ENCODE measurements around the gene ARHGAP10.

ARHGAP10 gene

GRCh38 chr4:147760695-147761094, 28.8 kb downstream of the ARHGAP10 start:
- Histone ChIP-seq H3K9ac (ENCODE audit: low read length) (no peak overlapping the region), H3K36me3 (ENCODE audit: control insufficient read depth, insufficient read depth, low read length) (no peaks in the 10 kb centered on the region), H3K4me3 (ENCODE audit: low read length) (no peak overlapping the region), H3K27me3 (ENCODE audit: control insufficient read depth, insufficient read depth, low read length) (no peaks in the 10 kb centered on the region), H3K4me1 (ENCODE audit: control insufficient read depth, insufficient read depth, low read length) (peaks cover 45% of the 10 kb centered on the region), H3K9me3 (ENCODE audit: control insufficient read depth, low read length) (no peaks in the 10 kb centered on the region)

- no peaks in the 10 kb centered on the region for H3K27me3 ChIP-seq (ENCODE audit: control insufficient read depth, insufficient read depth, low read length)
- H3K4me1 ChIP-seq (ENCODE audit: control insufficient read depth, insufficient read depth, low read length) = peaks cover 40% of the 10 kb centered on the region
- H3K9ac ChIP-seq (ENCODE audit: low read length) = no peak overlapping the region
- H3K4me3 ChIP-seq (ENCODE audit: low read length) = no peak overlapping the region
- H3K36me3 ChIP-seq (ENCODE audit: control insufficient read depth, insufficient read depth, low read length) = no peaks in the 10 kb centered on the region
- H3K9me3 ChIP-seq (ENCODE audit: control insufficient read depth, low read length) = no peaks in the 10 kb centered on the region
Observed at GRCh38 chr4:147761218-147761883, 29.5 kb downstream of the ARHGAP10 start.

GRCh38 chr4:147764337-147764736, 32.4 kb downstream of the ARHGAP10 start:
- H3K27me3 ChIP-seq (ENCODE audit: control insufficient read depth, insufficient read depth, low read length) = no peaks in the 10 kb centered on the region
- no peak overlapping the region for H3K4me3 ChIP-seq (ENCODE audit: low read length)
- H3K9me3 ChIP-seq (ENCODE audit: control insufficient read depth, low read length) = no peaks in the 10 kb centered on the region
- H3K4me1 ChIP-seq (ENCODE audit: control insufficient read depth, insufficient read depth, low read length) = peaks cover 45% of the 10 kb centered on the region
- no peak overlapping the region for H3K9ac ChIP-seq (ENCODE audit: low read length)
- no peaks in the 10 kb centered on the region for H3K36me3 ChIP-seq (ENCODE audit: control insufficient read depth, insufficient read depth, low read length)

DNA sequence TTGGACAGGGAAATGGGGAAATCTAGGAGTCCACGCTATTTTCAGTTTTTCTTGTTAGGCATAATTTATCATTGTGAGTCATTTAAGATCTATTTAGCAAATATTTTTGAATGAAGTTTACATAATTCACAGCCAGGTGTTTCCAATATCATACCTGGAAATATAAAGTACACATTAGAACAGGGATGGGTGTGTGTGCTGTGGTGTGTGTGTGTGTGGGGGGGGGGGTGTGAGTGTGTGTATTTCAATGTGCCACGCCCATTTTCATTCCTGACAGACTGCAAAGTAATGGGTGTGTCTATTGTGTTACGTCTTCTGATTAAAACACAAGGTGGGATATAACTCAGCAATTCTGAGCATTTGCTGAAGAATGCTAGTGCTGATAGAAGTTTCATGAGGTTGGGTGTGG, 33.2 kb downstream of the ARHGAP10 start:
- Histone ChIP-seq H3K9ac (ENCODE audit: low read length) (no peak overlapping the region), H3K4me1 (ENCODE audit: control insufficient read depth, insufficient read depth, low read length) (peaks cover 37% of the 10 kb centered on the region), H3K27me3 (ENCODE audit: control insufficient read depth, insufficient read depth, low read length) (no peaks in the 10 kb centered on the region), H3K9me3 (ENCODE audit: control insufficient read depth, low read length) (no peaks in the 10 kb centered on the region), H3K4me3 (ENCODE audit: low read length) (no peak overlapping the region), H3K36me3 (ENCODE audit: control insufficient read depth, insufficient read depth, low read length) (no peaks in the 10 kb centered on the region)

GRCh38 chr4:147768113-147768512, 36.2 kb downstream of the ARHGAP10 start:
- H3K27me3 ChIP-seq (ENCODE audit: control insufficient read depth, insufficient read depth, low read length) = no peaks in the 10 kb centered on the region
- no peak overlapping the region for H3K9ac ChIP-seq (ENCODE audit: low read length)
- peaks cover 41% of the 10 kb centered on the region for H3K4me1 ChIP-seq (ENCODE audit: control insufficient read depth, insufficient read depth, low read length)
- no peaks in the 10 kb centered on the region for H3K36me3 ChIP-seq (ENCODE audit: control insufficient read depth, insufficient read depth, low read length)
- H3K4me3 ChIP-seq (ENCODE audit: low read length) = no peak overlapping the region
- no peaks in the 10 kb centered on the region for H3K9me3 ChIP-seq (ENCODE audit: control insufficient read depth, low read length)

- no peaks in the 10 kb centered on the region for H3K9me3 ChIP-seq (ENCODE audit: control insufficient read depth, low read length)
- H3K4me3 ChIP-seq (ENCODE audit: low read length) = no peak overlapping the region
- H3K9ac ChIP-seq (ENCODE audit: low read length) = no peak overlapping the region
- no peaks in the 10 kb centered on the region for H3K27me3 ChIP-seq (ENCODE audit: control insufficient read depth, insufficient read depth, low read length)
- H3K4me1 ChIP-seq (ENCODE audit: control insufficient read depth, insufficient read depth, low read length) = peaks cover 46% of the 10 kb centered on the region
- H3K36me3 ChIP-seq (ENCODE audit: control insufficient read depth, insufficient read depth, low read length) = no peaks in the 10 kb centered on the region
Observed at GRCh38 chr4:147769386-147769785, 37.5 kb downstream of the ARHGAP10 start.

- H3K9me3 ChIP-seq (ENCODE audit: control insufficient read depth, low read length) = no peaks in the 10 kb centered on the region
- no peak overlapping the region for H3K9ac ChIP-seq (ENCODE audit: low read length)
- H3K27me3 ChIP-seq (ENCODE audit: control insufficient read depth, insufficient read depth, low read length) = no peaks in the 10 kb centered on the region
- peaks cover 31% of the 10 kb centered on the region for H3K4me1 ChIP-seq (ENCODE audit: control insufficient read depth, insufficient read depth, low read length)
- no peak overlapping the region for H3K4me3 ChIP-seq (ENCODE audit: low read length)
- no peaks in the 10 kb centered on the region for H3K36me3 ChIP-seq (ENCODE audit: control insufficient read depth, insufficient read depth, low read length)
Observed at GRCh38 chr4:147770831-147771230, 38.9 kb downstream of the ARHGAP10 start.

DNA sequence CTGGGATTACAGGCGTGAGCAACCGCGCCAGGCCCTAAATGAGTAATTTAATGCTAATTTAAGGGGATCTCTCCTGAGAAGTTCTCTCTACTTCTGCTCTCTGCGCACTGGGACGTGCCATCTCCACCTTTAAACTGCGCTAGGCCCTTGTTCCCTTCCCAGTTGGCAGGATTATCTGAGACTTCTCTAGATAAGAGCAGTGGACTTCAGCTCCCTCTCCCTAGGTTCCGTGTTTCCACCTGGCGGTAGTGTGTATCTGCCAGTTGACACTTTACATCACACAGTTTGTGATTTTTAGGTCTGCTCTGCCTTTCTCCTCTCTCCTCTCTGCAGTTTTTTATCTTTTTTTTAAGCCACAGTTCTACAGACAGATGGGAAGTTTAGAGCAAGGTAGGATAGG, 40.2 kb downstream of the ARHGAP10 start:
- Histone ChIP-seq H3K36me3 (ENCODE audit: control insufficient read depth, insufficient read depth, low read length) (no peaks in the 10 kb centered on the region), H3K4me3 (ENCODE audit: low read length) (no peak overlapping the region), H3K9me3 (ENCODE audit: control insufficient read depth, low read length) (no peaks in the 10 kb centered on the region), H3K9ac (ENCODE audit: low read length) (no peak overlapping the region), H3K27me3 (ENCODE audit: control insufficient read depth, insufficient read depth, low read length) (no peaks in the 10 kb centered on the region), H3K4me1 (ENCODE audit: control insufficient read depth, insufficient read depth, low read length) (peaks cover 37% of the 10 kb centered on the region)

DNA sequence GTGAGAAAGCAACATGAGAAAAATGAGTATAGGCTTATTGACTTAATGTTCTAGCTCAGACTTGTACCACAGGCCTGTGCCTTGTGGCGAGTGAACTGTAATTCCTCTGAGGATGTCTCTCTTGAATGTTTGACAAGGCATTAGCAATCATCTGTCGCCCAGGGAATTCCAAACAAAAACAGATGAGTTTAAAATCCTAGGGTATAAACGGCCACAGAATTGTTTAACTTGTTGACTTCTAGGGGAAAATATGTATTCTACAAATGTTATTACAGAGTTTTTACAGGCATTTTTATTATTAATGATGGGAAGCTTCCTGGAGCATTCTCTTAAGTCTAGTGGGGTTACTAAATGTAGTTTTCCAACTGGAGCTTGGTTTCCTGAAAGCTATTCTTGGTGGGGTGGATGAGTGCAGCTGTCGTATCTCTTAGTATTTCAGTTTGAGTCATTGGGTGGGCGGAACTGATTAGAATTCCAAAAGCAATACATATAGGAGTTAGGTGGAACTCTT, 40.6 kb downstream of the ARHGAP10 start:
- no peaks in the 10 kb centered on the region for H3K36me3 ChIP-seq (ENCODE audit: control insufficient read depth, insufficient read depth, low read length)
- H3K4me1 ChIP-seq (ENCODE audit: control insufficient read depth, insufficient read depth, low read length) = peaks cover 35% of the 10 kb centered on the region
- H3K9me3 ChIP-seq (ENCODE audit: control insufficient read depth, low read length) = no peaks in the 10 kb centered on the region
- H3K4me3 ChIP-seq (ENCODE audit: low read length) = no peak overlapping the region
- H3K9ac ChIP-seq (ENCODE audit: low read length) = no peak overlapping the region
- no peaks in the 10 kb centered on the region for H3K27me3 ChIP-seq (ENCODE audit: control insufficient read depth, insufficient read depth, low read length)

DNA sequence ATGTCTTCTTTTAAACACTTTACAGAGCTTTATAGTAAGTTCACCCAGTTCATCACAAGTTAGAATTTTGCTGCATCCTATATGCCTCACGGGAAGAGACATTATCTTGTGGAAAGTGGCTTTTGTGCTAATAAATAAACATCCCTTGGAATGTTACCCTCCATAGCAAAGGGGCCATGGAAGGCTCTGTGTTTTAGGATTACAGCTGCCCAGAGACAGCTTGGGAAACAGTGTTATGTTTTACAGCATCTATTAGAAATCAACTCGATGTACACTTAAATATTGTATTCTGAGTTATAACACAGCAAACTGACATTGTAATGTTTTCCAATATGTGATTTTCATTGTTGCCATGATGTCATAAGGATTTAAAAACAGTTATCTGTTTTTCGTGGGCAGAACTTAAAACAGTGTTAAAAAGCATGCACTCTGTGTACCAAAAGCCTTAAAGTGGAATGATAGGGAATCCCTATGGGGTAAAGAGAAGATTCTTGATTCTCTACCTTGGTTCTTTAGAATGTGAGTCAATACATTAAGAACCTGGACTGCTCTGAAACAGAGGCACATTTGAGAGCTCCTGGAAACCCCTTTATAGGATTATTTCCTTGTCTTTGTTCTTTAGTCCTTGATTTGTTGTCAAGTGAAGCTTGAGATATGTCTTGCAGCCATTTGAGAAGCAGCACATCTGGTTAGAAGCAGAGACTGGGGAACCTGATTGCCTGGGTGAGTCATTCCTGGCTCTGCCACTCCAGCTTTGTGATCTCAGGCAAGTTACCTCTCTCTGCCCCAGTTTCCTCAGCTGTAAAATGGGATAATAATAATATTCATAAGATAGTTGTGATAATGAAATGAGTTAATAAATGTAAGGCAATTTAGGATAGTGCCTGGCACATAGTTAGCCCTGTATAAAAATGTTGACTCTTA, 41.6 kb downstream of the ARHGAP10 start:
- peaks cover 25% of the 10 kb centered on the region for H3K4me1 ChIP-seq (ENCODE audit: control insufficient read depth, insufficient read depth, low read length)
- H3K36me3 ChIP-seq (ENCODE audit: control insufficient read depth, insufficient read depth, low read length) = no peaks in the 10 kb centered on the region
- H3K9ac ChIP-seq (ENCODE audit: low read length) = no peak overlapping the region
- H3K9me3 ChIP-seq (ENCODE audit: control insufficient read depth, low read length) = no peaks in the 10 kb centered on the region
- H3K27me3 ChIP-seq (ENCODE audit: control insufficient read depth, insufficient read depth, low read length) = no peaks in the 10 kb centered on the region
- no peak overlapping the region for H3K4me3 ChIP-seq (ENCODE audit: low read length)

DNA sequence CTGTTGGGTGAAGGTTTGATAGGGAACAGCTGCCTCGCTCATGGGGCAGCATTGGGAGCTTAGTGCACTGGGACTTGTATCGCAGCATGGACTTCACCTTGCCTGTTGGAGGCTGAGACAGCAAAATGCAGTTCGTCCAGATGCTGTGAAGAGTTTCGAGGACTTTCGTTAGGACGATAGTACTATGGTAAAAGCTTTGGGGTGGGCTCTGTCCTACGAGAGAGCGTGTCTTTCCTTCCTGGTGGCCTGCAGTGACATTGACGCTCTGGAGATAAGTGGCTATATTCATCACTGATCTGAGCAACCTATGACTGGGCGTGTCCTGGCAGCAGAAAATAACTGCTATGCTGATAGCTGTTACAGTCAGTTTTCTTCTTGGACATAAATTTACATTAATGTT, 44.8 kb downstream of the ARHGAP10 start:
- Histone ChIP-seq H3K36me3 (ENCODE audit: control insufficient read depth, insufficient read depth, low read length) (no peaks in the 10 kb centered on the region), H3K9me3 (ENCODE audit: control insufficient read depth, low read length) (no peaks in the 10 kb centered on the region), H3K4me3 (ENCODE audit: low read length) (no peak overlapping the region), H3K27me3 (ENCODE audit: control insufficient read depth, insufficient read depth, low read length) (no peaks in the 10 kb centered on the region), H3K9ac (ENCODE audit: low read length) (no peak overlapping the region), H3K4me1 (ENCODE audit: control insufficient read depth, insufficient read depth, low read length) (peaks cover 23% of the 10 kb centered on the region)

- no peak overlapping the region for H3K4me3 ChIP-seq (ENCODE audit: low read length)
- no peak overlapping the region for H3K9ac ChIP-seq (ENCODE audit: low read length)
- no peaks in the 10 kb centered on the region for H3K27me3 ChIP-seq (ENCODE audit: control insufficient read depth, insufficient read depth, low read length)
- no peaks in the 10 kb centered on the region for H3K36me3 ChIP-seq (ENCODE audit: control insufficient read depth, insufficient read depth, low read length)
- peaks cover 14% of the 10 kb centered on the region for H3K4me1 ChIP-seq (ENCODE audit: control insufficient read depth, insufficient read depth, low read length)
- no peaks in the 10 kb centered on the region for H3K9me3 ChIP-seq (ENCODE audit: control insufficient read depth, low read length)
Observed at GRCh38 chr4:147777456-147778091, 45.7 kb downstream of the ARHGAP10 start.
